Measurements from ENCODE around the gene MEGF9.
A peak's percentile ranks its signal among the peaks of the same experiment; 100 is the strongest.

DNA sequence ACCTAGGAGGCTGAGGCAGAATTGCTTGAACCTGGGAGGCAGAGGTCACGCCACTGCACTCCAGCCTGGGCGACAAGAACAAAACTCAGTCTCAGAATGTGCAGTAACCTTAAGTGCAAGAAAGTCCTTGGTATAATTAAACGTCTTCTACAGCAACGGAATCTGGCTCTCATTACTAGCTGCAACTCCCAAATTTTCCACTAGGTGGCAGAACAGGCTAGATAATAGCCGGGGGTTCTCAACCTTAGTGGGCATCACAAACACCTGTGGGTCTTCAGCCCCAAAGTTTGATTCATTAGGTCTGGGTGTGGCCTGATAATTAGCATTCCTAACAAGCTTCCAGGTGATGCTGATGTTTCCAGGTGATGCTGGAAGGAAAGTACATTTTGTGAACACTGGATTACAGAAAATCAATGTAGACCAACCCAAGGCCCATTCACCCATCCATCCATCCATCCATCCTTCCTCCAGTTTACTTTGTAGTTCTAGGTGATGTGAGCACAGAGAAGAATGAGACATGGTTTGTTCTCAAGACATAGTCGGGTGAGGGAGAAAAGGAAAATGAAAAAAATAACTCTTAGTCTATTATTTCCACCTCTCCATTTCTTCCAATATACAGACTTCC is 41.7 kb upstream of the MEGF9 start:
- TF ChIP-seq, protein P1, sequence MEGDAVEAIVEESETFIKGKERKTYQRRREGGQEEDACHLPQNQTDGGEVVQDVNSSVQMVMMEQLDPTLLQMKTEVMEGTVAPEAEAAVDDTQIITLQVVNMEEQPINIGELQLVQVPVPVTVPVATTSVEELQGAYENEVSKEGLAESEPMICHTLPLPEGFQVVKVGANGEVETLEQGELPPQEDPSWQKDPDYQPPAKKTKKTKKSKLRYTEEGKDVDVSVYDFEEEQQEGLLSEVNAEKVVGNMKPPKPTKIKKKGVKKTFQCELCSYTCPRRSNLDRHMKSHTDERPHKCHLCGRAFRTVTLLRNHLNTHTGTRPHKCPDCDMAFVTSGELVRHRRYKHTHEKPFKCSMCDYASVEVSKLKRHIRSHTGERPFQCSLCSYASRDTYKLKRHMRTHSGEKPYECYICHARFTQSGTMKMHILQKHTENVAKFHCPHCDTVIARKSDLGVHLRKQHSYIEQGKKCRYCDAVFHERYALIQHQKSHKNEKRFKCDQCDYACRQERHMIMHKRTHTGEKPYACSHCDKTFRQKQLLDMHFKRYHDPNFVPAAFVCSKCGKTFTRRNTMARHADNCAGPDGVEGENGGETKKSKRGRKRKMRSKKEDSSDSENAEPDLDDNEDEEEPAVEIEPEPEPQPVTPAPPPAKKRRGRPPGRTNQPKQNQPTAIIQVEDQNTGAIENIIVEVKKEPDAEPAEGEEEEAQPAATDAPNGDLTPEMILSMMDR (IDR thresholded peaks at IDR 0.05; ENCODE audit: low read depth, low read length) = peak; percentile 87
- no peak for TF ChIP-seq EZH2phosphoT487 (IDR thresholded peaks at IDR 0.05; ENCODE audit: low read depth)
